GM12878 (cell line): ENCODE results near the gene USPL1. TPM values are rescaled to one million over a fixed set of nuclear protein-coding genes. Genes with fewer than 3 reads are reported as not detected.

Source experiments
- ATAC-seq: fragments of 200-7000 bp; cut with Tn5 transposase; 3 replicates; pipeline ENCODE4 v1.9.1; 2020; ENCODE audit warnings: mild to moderate bottlenecking, moderate library complexity
- BruUV-seq: library from RNA; stranded (reverse); fragments of 400-500 nt; replicated peaks from 2 replicates; lab custom pipeline; 2021; lab: Mats Ljungman, UMichigan
- CTCF ChIA-PET: fragments of 300-600 bp; sonication (Branson Sonifier 250); formaldehyde crosslinking; extraction: SDS; loops from one replicate; lab custom pipeline; 2021; ENCODE audit warnings: inconsistent platforms; lab: Yijun Ruan, JAX
- POLR2A ChIA-PET: fragments of 350-600 bp; formaldehyde crosslinking; extraction: SDS; loops from one replicate; lab custom pipeline; 2021; ENCODE audit warnings: inconsistent platforms; lab: Charles Lee
- RAD21 ChIA-PET: fragments of 300-600 bp; sonication (Branson Sonifier 250); formaldehyde crosslinking; loops from one replicate; lab custom pipeline; 2023; ENCODE audit warnings: antibody characterized with exemption; ENCODE audit not compliant: unreplicated experiment; lab: Charles Lee
- SMC1A ChIA-PET: fragments of 300-600 bp; sonication (Branson Sonifier 250); formaldehyde crosslinking; loops from one replicate; lab custom pipeline; 2023; ENCODE audit not compliant: unreplicated experiment, uncharacterized antibody; lab: Charles Lee
- DNase-seq: peaks from one replicate; pipeline ENCODE4 v3.0.0-alpha.2; 2011; ENCODE audit warnings: low read depth, low spot score
- FAIRE-seq: peaks from 3 replicates; lab custom pipeline; 2011; peaks lifted over from hg19 to GRCh38; lab: Jason Lieb, UNC
- H2AFZ ChIP-seq: 2 replicates; pipeline ENCODE4 v1.6.0; 2011; ENCODE audit warnings: low read depth, low read length, control low read depth; ENCODE audit not compliant: control insufficient read depth
- H3K27ac ChIP-seq: 2 replicates; pipeline ENCODE4 v1.5.1; 2011; ENCODE audit warnings: control low read depth; ENCODE audit not compliant: control insufficient read depth, insufficient read depth
- H3K27me3 ChIP-seq, 2 experiments: replicated peaks in 1 of 2; 2 replicates each; pipeline versions ENCODE4 v1.6.0 to v1.6.1; 2011; ENCODE audit warnings: low read length in 1 of 2; ENCODE audit not compliant: control insufficient read depth in 2 of 2, insufficient read depth in 2 of 2
- H3K36me3 ChIP-seq, 2 experiments: 2 replicates each; pipeline ENCODE4 v1.5.1; 2011; ENCODE audit warnings: low read length in 1 of 2; ENCODE audit not compliant: control insufficient read depth in 2 of 2, insufficient read depth in 2 of 2
- H3K4me1 ChIP-seq: 2 replicates; pipeline ENCODE4 v1.6.1; 2011; ENCODE audit warnings: mild to moderate bottlenecking, low read length, moderate library complexity, mixed read lengths; ENCODE audit not compliant: control insufficient read depth, insufficient read depth
- H3K4me2 ChIP-seq: 2 replicates; pipeline ENCODE4 v1.6.0; 2011; ENCODE audit warnings: control low read depth; ENCODE audit not compliant: control insufficient read depth, insufficient read depth
- H3K4me3 ChIP-seq: fragments of 200-600 bp; sonication (generic); 2 replicates; pipeline ENCODE4 v1.5.1; 2016
- H3K79me2 ChIP-seq: 2 replicates; pipeline ENCODE4 v1.6.0; 2011; ENCODE audit warnings: low read length; ENCODE audit not compliant: control insufficient read depth, insufficient read depth
- H3K9ac ChIP-seq: 2 replicates; pipeline ENCODE4 v1.8.0; 2011; ENCODE audit warnings: low read length, control low read depth, mixed read lengths; ENCODE audit not compliant: control insufficient read depth, insufficient read depth
- H3K9me3 ChIP-seq: replicated peaks from 3 replicates; pipeline ENCODE4 v1.5.1; 2011; ENCODE audit warnings: mild to moderate bottlenecking, low read length; ENCODE audit not compliant: control insufficient read depth, insufficient read depth
- H4K20me1 ChIP-seq: 2 replicates; pipeline ENCODE4 v1.6.0; 2011; ENCODE audit not compliant: control insufficient read depth, insufficient read depth
- BACH1 ChIP-seq: fragments of 450-650 bp; IDR thresholded peaks from 2 replicates; pipeline ENCODE4 v1.6.1; 2017; ENCODE audit warnings: mild to moderate bottlenecking, borderline replicate concordance
- CHD2 ChIP-seq: IDR thresholded peaks from 2 replicates; pipeline ENCODE4 v1.6.1; 2011; ENCODE audit warnings: low read depth, low read length, improper control_type of control experiment, borderline replicate concordance
- GABPA ChIP-seq: IDR thresholded peaks from 2 replicates; pipeline ENCODE4 v1.6.1; 2014; ENCODE audit warnings: antibody characterized with exemption, low read depth, mild to moderate bottlenecking, inconsistent platforms
- JUNB ChIP-seq: IDR thresholded peaks from 2 replicates; pipeline ENCODE4 v1.6.1; 2016; ENCODE audit warnings: antibody characterized with exemption, mild to moderate bottlenecking
- NBN ChIP-seq: fragments of 450-650 bp; IDR thresholded peaks from 2 replicates; pipeline ENCODE4 v1.6.1; 2016
- NR2F1 ChIP-seq: fragments of 450-650 bp; conservative IDR thresholded peaks from 2 replicates; pipeline ENCODE4 v1.6.1; 2017; ENCODE audit warnings: mild to moderate bottlenecking
- YY1 ChIP-seq: IDR thresholded peaks from 2 replicates; pipeline ENCODE4 v1.6.1; 2011; ENCODE audit warnings: low read depth, mild to moderate bottlenecking, low read length
- ZBTB11 ChIP-seq: fragments of 450-650 bp; formaldehyde crosslinking; IDR thresholded peaks from 2 replicates; pipeline ENCODE4 v1.5.0; 2022; ENCODE audit warnings: mild to moderate bottlenecking, missing genetic modification characterization
- WGBS: methylation state at CpG from one replicate; pipeline ENCODE4 v1.1.6; 2016; ENCODE audit warnings: low lambda C conversion rate; ENCODE audit not compliant: insufficient replicate concordance, insufficient coverage; ENCODE audit errors: missing lambda C conversion rate; 5-methylcytosine and 5-hydroxymethylcytosine counted together
- in situ Hi-C: fragments of 300-500 bp; cut with MboI; formaldehyde crosslinking; loops from 9 replicates; pipeline ENCODE4 v1.14.3; 2018; ENCODE audit warnings: mixed read lengths
- intact Hi-C: fragments of 100-400 bp; cut with micrococcal nuclease; formaldehyde crosslinking; loops from one replicate; pipeline ENCODE4 v1.14.2; 2022; ENCODE audit not compliant: unreplicated experiment
- polyA plus RNA-seq, 11 experiments: library from polyadenylated mRNA; depleted of rRNA in 4 of 11; unstranded in 6 of 11; stranded (reverse) in 5 of 11; fragments of >200 nt; fragmentation: Nextera tagmentation in 4 of 11; fragmentation: Illumina TruSeq in 1 of 11; extraction: Ambion mirVana in 4 of 11; extraction: Trizol in 1 of 11; gene quantifications; 1 replicate in 1 of 11; 2 replicates in 10 of 11; pipeline versions ENCODE4 v1.2.1 to v1.2.3, GENCODE V29; 2011 to 2016; ENCODE audit warnings: inconsistent platforms in 2 of 11, missing spikeins in 2 of 11, low read depth in 1 of 11
- total RNA-seq, 4 experiments: library from RNA; depleted of rRNA in 3 of 4; stranded (reverse); fragments of >200 nt in 3 of 4; fragmentation: Illumina TruSeq in 1 of 4; extraction: Trizol in 1 of 4; gene quantifications; 2 replicates each; pipeline versions ENCODE4 v1.2.1 to v1.2.3, GENCODE V29; 2013 to 2021

The USPL1 gene
- total and polyA plus RNA-seq, 10 of the 15 experiments (the other 5 are each of a cell fraction or from before 2014, with no cell fraction given), result 7.9 to 23.2 (median 15.8) TPM

GRCh38 chr13:30633861-30634260, 16.1 kb downstream of the USPL1 start:
- Histone ChIP-seq H3K4me1 (no peaks in the 10 kb centered on the region; the same call in 1 of the 2 replicates), H3K4me3 (no peak overlapping the region), H2AFZ (no peak overlapping the region), H3K9ac (no peak overlapping the region), H3K27ac (no peak overlapping the region), H3K27me3 (no peaks in the 10 kb centered on the region), H3K4me2 (no peak overlapping the region), H3K79me2 (peaks cover 52% of the 10 kb centered on the region), H4K20me1 (no peaks in the 10 kb centered on the region; the same call in 1 of the 2 replicates), H3K36me3 (peaks cover 5 to 37% of the 10 kb centered on the region in 2 experiments), H3K9me3 (peaks cover 6% of the 10 kb centered on the region; the same call in 2 of the 3 replicates)
- TF ChIP-seq JUNB, result no peak
- no peak for TF ChIP-seq NR2F1
- TF ChIP-seq GABPA, result no peak
- 0 out of 2 replicates have a peak, but pooled peaks have one; percentile 16 for TF ChIP-seq YY1
- no peak for TF ChIP-seq CHD2
- TF ChIP-seq BACH1, result no peak
- no peak for TF ChIP-seq ZBTB11
- no peak for TF ChIP-seq NBN
- ATAC-seq (no peak), FAIRE-seq (no peak), DNase-seq (no peak)
- CTCF ChIA-PET, result no interaction called here
- WGBS, result 83% methylated on average over 4 of the region's 4 CpGs
- intact Hi-C loops (no loop called here), in situ Hi-C loops (no loop called here)
- no TSS peak for BruUV-seq
- SMC1A ChIA-PET, result interaction anchor here (0.7 to 1.7 kb wide), 2 partner anchors 22 to 570 kb away, joined by 3 to 4 read pairs; no protein-coding TSS in a partner anchor
- POLR2A ChIA-PET, result no interaction called here
- RAD21 ChIA-PET, result interaction anchor here (1.0 kb wide), 1 partner anchor 13 kb away, joined by 3 read pairs; no protein-coding TSS in a partner anchor
